Astrocyte of the spinal cord (primary cell): ENCODE results near the gene ARHGEF3.

Experiments used
- DNase-seq: peaks from one replicate; pipeline ENCODE4 v3.0.0; 2011; ENCODE audit warnings: low read depth, low spot score
- H3K4me3 ChIP-seq: 2 replicates; pipeline ENCODE4 v1.5.1; 2011; ENCODE audit warnings: low read depth, mild to moderate bottlenecking, low read length, moderate library complexity
- in situ Hi-C: cut with HindIII; loops from 2 replicates; pipeline ENCODE4 v1.10.0; 2017; ENCODE audit warnings: low sequenced_read_pairs
- TF ChIP-seq, protein P1 (sequence below): IDR thresholded peaks from 2 replicates; pipeline ENCODE4 v1.5.1; 2012; ENCODE audit warnings: low read depth, mild to moderate bottlenecking, low read length, inconsistent platforms

ARHGEF3 gene

GRCh38 chr3:56813653-56813960, 11.9 kb upstream of the ARHGEF3 start:
- no peak for DNase-seq
- TF ChIP-seq, protein P1, sequence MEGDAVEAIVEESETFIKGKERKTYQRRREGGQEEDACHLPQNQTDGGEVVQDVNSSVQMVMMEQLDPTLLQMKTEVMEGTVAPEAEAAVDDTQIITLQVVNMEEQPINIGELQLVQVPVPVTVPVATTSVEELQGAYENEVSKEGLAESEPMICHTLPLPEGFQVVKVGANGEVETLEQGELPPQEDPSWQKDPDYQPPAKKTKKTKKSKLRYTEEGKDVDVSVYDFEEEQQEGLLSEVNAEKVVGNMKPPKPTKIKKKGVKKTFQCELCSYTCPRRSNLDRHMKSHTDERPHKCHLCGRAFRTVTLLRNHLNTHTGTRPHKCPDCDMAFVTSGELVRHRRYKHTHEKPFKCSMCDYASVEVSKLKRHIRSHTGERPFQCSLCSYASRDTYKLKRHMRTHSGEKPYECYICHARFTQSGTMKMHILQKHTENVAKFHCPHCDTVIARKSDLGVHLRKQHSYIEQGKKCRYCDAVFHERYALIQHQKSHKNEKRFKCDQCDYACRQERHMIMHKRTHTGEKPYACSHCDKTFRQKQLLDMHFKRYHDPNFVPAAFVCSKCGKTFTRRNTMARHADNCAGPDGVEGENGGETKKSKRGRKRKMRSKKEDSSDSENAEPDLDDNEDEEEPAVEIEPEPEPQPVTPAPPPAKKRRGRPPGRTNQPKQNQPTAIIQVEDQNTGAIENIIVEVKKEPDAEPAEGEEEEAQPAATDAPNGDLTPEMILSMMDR = no peak
- H3K4me3 ChIP-seq = no peak overlapping the region
- in situ Hi-C loops = no loop called here

DNA sequence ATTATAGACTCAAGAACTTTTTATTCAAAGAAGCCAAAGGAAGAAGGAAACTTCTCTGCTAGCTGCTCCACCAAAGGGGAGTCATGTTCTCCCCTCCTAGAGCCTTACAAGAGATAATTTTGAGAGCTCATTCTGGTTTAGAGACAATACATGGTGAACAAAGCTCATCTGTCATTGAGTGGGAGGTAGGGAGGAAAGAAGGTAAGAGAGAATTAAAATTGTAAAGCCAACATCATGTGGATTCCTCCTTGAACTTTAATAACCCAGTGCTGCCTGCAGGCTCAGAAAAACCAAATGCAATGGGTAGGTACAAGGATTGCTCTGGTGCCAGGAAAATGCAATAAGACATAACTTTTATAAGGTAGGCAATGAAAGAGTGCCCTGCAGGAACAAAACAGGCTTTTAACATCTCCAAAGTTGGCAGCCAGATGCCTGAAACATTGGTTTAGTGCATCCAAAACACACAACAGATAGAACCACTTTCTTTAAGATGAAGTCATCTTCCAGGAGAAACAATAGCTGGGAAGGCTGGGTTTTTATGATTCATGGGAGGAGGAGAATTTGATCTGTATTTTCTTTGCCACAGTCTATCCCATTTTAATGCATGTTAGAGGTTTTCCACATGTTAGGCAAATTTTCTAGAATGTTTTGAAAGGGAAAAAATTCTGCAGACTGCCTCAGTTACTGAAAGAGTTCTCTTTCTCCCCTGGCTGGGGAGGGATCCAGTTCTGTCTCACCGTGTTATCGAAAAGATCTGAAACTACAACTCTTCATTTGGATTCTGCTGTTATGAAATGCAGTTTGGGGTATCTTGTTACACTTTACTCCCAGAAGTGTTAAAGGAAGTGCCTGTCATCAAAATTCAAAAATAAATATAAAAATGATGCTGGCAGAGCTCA, 11.3 kb upstream of the ARHGEF3 start:
- no peak overlapping the region for H3K4me3 ChIP-seq
- in situ Hi-C loops = no loop called here
- peak; percentile 36 for DNase-seq
- TF ChIP-seq, protein P1 = no peak

- DNase-seq = no peak
- TF ChIP-seq, protein P1 = no peak
- in situ Hi-C loops = no loop called here
- H3K4me3 ChIP-seq = no peak overlapping the region
Observed at GRCh38 chr3:56811546-56812202, 9.9 kb upstream of the ARHGEF3 start.

GRCh38 chr3:56810577-56811545, 9.1 kb upstream of the ARHGEF3 start:
- in situ Hi-C loops = no loop called here
- DNase-seq = no peak

GRCh38 chr3:56806407-56806806, 4.7 kb upstream of the ARHGEF3 start:
- TF ChIP-seq, protein P1 = no peak
- in situ Hi-C loops = no loop called here
- no peak overlapping the region for H3K4me3 ChIP-seq
- no peak for DNase-seq

More at GRCh38 chr3:56810577-56811545, 9.1 kb upstream of the ARHGEF3 start:
- TF ChIP-seq, protein P1 = no peak
- no peak overlapping the region for H3K4me3 ChIP-seq

DNA sequence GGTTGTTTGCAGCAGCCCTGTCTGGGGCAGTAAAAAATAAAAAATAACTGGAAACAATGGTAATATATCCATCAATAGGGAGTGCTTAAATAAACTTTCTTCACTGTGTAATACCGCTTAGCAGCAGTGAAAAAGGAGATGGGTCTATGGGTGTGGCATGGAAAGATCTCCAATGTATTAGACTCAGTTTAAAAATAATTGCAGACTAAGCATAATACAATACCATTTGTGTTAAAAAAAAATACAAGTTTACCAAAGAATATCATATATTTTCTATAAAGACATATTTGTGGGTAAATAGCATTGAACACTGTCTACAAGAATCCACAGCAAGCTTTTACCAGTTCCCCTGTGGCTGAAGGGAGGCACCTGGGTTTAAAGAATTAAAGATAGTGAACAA, 1.0 kb upstream of the ARHGEF3 start:
- no peak overlapping the region for H3K4me3 ChIP-seq
- in situ Hi-C loops = no loop called here
- TF ChIP-seq, protein P1 = no peak
- no peak for DNase-seq
